ENCODE results near the gene OLFML2B.

The OLFML2B gene

DNA sequence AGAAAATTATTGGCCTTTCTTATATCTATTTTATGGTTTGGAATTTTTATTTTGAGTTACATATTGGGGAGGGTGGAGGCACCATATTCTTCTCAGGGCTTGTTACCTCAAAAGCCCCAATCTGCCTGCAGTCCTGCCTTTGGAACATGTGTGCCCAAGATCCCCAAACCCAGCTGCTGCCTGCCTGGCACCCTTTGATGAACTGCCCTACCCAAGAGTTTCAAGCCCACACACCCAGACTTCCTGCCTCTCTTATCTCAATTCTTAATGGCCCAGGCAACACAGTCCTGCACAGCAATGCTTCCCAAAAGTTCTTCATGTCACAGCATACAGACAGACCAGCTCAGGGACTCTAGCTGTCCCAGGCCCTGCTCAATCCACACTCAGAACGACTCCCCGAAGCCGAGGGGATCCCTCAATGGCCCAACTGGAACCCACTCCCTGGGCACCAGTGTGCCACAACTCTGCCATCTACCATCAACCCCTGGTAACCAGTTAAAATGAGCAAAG, 19.2 kb downstream of the OLFML2B start:
- no peaks in the 10 kb centered on the region for H3K9me3 ChIP-seq (ENCODE audit: control insufficient read depth, insufficient read depth, low read depth, low read length)
- peaks cover 5% of the 10 kb centered on the region; the same call in 1 of the 2 replicates for H3K4me1 ChIP-seq (ENCODE audit: control insufficient read depth, insufficient read depth, low read length)
- no peak overlapping the region for H3K4me3 ChIP-seq (ENCODE audit: low read depth, low read length)
- H3K36me3 ChIP-seq (ENCODE audit: control insufficient read depth in 2 of 2, insufficient read depth in 1 of 2, low read length in 2 of 2) = no peaks in the 10 kb centered on the region
- POLR2A ChIA-PET = no interaction called here
- TF ChIP-seq ZNF624 (tag by site-specific recombination; IDR thresholded peaks at IDR 0.05) (no peak), ZNF132 (tag by site-specific recombination; IDR thresholded peaks at IDR 0.05; ENCODE audit: borderline replicate concordance) (no peak), ZNF585B (tag by site-specific recombination; IDR thresholded peaks at IDR 0.05) (no peak), ZNF433 (tag by site-specific recombination; IDR thresholded peaks at IDR 0.05; ENCODE audit: low read depth) (no peak), ZNF404 (tag by site-specific recombination; IDR thresholded peaks at IDR 0.05) (no peak), ZNF548 (tag by site-specific recombination; IDR thresholded peaks at IDR 0.05) (no peak), OVOL3 (tag by site-specific recombination; IDR thresholded peaks at IDR 0.05) (no peak), ZSCAN16 (tag by site-specific recombination; IDR thresholded peaks at IDR 0.05) (no peak), ZNF214 (tag by site-specific recombination; IDR thresholded peaks at IDR 0.05; ENCODE audit: borderline replicate concordance) (no peak), ZNF677 (tag by site-specific recombination; IDR thresholded peaks at IDR 0.05) (no peak), ZNF2 (tag by site-specific recombination; IDR thresholded peaks at IDR 0.05) (no peak), SP7 (tag by site-specific recombination; IDR thresholded peaks at IDR 0.05) (no peak), ZNF26 (tag by site-specific recombination; IDR thresholded peaks at IDR 0.05) (no peak), ZNF639 (tag by site-specific recombination; IDR thresholded peaks at IDR 0.05) (no peak), HOXA7 (CRISPR knock-in tag; IDR thresholded peaks at IDR 0.05; ENCODE audit: borderline replicate concordance) (no peak)
- TF ChIP-seq, protein P1, sequence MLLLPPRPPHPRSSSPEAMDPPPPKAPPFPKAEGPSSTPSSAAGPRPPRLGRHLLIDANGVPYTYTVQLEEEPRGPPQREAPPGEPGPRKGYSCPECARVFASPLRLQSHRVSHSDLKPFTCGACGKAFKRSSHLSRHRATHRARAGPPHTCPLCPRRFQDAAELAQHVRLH (tag by site-specific recombination; IDR thresholded peaks at IDR 0.05) = no peak
- TF ChIP-seq, protein P2, sequence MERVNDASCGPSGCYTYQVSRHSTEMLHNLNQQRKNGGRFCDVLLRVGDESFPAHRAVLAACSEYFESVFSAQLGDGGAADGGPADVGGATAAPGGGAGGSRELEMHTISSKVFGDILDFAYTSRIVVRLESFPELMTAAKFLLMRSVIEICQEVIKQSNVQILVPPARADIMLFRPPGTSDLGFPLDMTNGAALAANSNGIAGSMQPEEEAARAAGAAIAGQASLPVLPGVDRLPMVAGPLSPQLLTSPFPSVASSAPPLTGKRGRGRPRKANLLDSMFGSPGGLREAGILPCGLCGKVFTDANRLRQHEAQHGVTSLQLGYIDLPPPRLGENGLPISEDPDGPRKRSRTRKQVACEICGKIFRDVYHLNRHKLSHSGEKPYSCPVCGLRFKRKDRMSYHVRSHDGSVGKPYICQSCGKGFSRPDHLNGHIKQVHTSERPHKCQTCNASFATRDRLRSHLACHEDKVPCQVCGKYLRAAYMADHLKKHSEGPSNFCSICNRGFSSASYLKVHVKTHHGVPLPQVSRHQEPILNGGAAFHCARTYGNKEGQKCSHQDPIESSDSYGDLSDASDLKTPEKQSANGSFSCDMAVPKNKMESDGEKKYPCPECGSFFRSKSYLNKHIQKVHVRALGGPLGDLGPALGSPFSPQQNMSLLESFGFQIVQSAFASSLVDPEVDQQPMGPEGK (tag by site-specific recombination; IDR thresholded peaks at IDR 0.05) = no peak
- TF ChIP-seq, protein P3, sequence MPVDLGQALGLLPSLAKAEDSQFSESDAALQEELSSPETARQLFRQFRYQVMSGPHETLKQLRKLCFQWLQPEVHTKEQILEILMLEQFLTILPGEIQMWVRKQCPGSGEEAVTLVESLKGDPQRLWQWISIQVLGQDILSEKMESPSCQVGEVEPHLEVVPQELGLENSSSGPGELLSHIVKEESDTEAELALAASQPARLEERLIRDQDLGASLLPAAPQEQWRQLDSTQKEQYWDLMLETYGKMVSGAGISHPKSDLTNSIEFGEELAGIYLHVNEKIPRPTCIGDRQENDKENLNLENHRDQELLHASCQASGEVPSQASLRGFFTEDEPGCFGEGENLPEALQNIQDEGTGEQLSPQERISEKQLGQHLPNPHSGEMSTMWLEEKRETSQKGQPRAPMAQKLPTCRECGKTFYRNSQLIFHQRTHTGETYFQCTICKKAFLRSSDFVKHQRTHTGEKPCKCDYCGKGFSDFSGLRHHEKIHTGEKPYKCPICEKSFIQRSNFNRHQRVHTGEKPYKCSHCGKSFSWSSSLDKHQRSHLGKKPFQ (tag by site-specific recombination; IDR thresholded peaks at IDR 0.05) = no peak
- no peak overlapping the region for H3K27ac ChIP-seq (ENCODE audit: extremely low read depth, low read depth, low read length)
- CTCF ChIA-PET = interaction anchor here (1.5 to 1.7 kb wide), 2 partner anchors 20 to 33 kb away, joined by 4 to 5 read pairs; no protein-coding TSS in a partner anchor

DNA sequence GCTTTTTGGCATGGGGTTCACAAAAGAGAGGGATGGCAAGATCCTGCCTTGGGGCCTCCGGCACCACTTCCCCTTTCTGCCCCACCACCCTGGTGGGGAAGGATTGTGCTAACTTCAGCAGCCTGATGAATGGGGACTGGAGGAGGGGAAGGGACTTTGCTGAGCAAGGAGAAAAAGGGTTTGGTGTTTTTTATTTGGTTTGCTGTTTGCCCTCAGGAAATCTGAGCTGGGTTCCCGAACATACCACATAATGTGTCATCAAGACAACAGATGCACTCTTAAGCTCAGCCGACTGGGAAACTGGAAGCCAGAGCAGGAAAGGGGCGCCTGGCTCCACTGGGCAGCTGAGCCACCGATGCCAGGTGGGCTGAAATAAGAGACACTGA, 19.8 kb downstream of the OLFML2B start:
- H3K9me3 ChIP-seq (ENCODE audit: control insufficient read depth, insufficient read depth, low read depth, low read length) = no peaks in the 10 kb centered on the region
- POLR2A ChIA-PET = no interaction called here
- H3K27ac ChIP-seq (ENCODE audit: extremely low read depth, low read depth, low read length) = no peak overlapping the region
- H3K36me3 ChIP-seq (ENCODE audit: control insufficient read depth in 2 of 2, insufficient read depth in 1 of 2, low read length in 2 of 2) = no peaks in the 10 kb centered on the region
- TF ChIP-seq ZNF398 (tag by site-specific recombination; IDR thresholded peaks at IDR 0.05) = no peak
- TF ChIP-seq, protein P4, sequence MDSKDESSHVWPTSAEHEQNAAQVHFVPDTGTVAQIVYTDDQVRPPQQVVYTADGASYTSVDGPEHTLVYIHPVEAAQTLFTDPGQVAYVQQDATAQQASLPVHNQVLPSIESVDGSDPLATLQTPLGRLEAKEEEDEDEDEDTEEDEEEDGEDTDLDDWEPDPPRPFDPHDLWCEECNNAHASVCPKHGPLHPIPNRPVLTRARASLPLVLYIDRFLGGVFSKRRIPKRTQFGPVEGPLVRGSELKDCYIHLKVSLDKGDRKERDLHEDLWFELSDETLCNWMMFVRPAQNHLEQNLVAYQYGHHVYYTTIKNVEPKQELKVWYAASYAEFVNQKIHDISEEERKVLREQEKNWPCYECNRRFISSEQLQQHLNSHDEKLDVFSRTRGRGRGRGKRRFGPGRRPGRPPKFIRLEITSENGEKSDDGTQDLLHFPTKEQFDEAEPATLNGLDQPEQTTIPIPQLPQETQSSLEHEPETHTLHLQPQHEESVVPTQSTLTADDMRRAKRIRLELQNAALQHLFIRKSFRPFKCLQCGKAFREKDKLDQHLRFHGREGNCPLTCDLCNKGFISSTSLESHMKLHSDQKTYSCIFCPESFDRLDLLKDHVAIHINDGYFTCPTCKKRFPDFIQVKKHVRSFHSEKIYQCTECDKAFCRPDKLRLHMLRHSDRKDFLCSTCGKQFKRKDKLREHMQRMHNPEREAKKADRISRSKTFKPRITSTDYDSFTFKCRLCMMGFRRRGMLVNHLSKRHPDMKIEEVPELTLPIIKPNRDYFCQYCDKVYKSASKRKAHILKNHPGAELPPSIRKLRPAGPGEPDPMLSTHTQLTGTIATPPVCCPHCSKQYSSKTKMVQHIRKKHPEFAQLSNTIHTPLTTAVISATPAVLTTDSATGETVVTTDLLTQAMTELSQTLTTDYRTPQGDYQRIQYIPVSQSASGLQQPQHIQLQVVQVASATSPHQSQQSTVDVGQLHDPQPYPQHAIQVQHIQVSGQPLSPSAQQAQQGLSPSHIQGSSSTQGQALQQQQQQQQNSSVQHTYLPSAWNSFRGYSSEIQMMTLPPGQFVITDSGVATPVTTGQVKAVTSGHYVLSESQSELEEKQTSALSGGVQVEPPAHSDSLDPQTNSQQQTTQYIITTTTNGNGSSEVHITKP (tag by site-specific recombination; IDR thresholded peaks at IDR 0.05) = 0 out of 2 replicates have a peak, but pooled peaks have one; percentile 24
- TF ChIP-seq ZNF600 (tag by site-specific recombination; IDR thresholded peaks at IDR 0.05) = 0 out of 2 replicates have a peak, but pooled peaks have one; percentile 26
- no peak for TF ChIP-seq ZNF16 (tag by site-specific recombination; IDR thresholded peaks at IDR 0.05; ENCODE audit: low read depth)
- H3K4me1 ChIP-seq (ENCODE audit: control insufficient read depth, insufficient read depth, low read length) = peaks cover 5% of the 10 kb centered on the region; the same call in 1 of the 2 replicates
- CTCF ChIA-PET = interaction anchor here (1.5 to 1.7 kb wide), 2 partner anchors 21 to 34 kb away, joined by 4 to 5 read pairs; no protein-coding TSS in a partner anchor
- H3K4me3 ChIP-seq (ENCODE audit: low read depth, low read length) = no peak overlapping the region

Data from HEK293 (cell line).